GM19239 (cell line): Measurements from ENCODE around the gene ADAMTS17.

Experiments
- DNase-seq: peaks from one replicate; pipeline ENCODE4 v3.0.0; 2011; ENCODE audit warnings: low spot score; ENCODE audit not compliant: insufficient read length
- FAIRE-seq: peaks from 2 replicates; lab custom pipeline; 2011; peaks lifted over from hg19 to GRCh38; lab: Jason Lieb, UNC

The ADAMTS17 gene

GRCh38 chr15:100311833-100312476 lies 29.8 kb downstream of the ADAMTS17 start:
- no peak for DNase-seq
- no peak for FAIRE-seq

GRCh38 chr15:100311154-100311625 lies 30.6 kb downstream of the ADAMTS17 start:
- no peak for FAIRE-seq
- DNase-seq, result no peak

- FAIRE-seq (no peak), DNase-seq (no peak)
Observed at GRCh38 chr15:100310513-100311153, 31.1 kb downstream of the ADAMTS17 start.

GRCh38 chr15:100310041-100310405 lies 31.8 kb downstream of the ADAMTS17 start:
- FAIRE-seq (no peak), DNase-seq (no peak)

- DNase-seq (no peak), FAIRE-seq (no peak)
Observed at GRCh38 chr15:100309109-100310040, 32.4 kb downstream of the ADAMTS17 start.

DNA sequence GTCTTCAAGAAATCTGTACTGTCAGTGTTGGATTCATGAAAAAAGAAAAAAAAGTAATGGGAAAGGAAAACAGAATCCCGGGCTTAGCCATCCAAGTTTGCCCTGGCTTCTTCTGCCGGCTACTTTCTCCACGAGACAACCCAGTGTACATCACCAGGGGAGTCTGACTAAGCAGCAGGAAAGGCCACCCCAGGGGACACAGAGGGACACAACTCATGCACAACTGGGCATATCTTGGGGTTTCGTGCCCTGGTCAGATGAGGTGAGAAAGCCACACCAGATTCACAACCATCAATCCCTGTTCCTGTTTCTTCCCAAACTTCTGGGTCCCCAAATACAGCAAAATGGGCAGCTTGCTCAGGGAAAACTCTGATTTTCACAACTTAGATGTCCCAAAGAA lies 33.2 kb downstream of the ADAMTS17 start:
- DNase-seq (no peak), FAIRE-seq (no peak)

GRCh38 chr15:100308213-100308600 lies 33.6 kb downstream of the ADAMTS17 start:
- FAIRE-seq (no peak), DNase-seq (no peak)

- DNase-seq (no peak), FAIRE-seq (no peak)
Observed at GRCh38 chr15:100307241-100308212, 34.2 kb downstream of the ADAMTS17 start.

DNA sequence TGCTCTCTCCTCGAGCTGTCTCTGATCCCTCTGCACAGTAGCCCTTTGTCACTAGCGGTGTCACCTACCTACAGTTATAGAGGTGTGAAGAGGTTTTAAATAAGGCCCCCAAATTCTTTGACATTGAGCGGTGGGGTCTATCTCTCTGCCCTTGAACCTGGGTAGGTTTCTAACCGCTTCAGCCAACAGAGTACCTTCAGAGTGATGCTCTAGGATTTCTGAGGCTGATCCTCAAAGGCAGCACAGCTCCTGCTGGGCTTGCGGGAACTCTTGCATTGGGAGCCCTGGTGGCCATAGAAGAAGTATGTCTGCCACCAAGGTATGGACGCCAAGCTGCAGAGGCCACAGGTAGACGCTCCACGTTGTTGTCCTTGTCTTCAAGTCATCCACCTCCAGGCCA lies 35.7 kb downstream of the ADAMTS17 start:
- DNase-seq (no peak), FAIRE-seq (no peak)

- DNase-seq (peak; percentile 19), FAIRE-seq (no peak)
Observed at GRCh38 chr15:100301910-100302431, 39.8 kb downstream of the ADAMTS17 start.

GRCh38 chr15:100298257-100298656 lies 43.5 kb downstream of the ADAMTS17 start:
- no peak for FAIRE-seq

GRCh38 chr15:100297812-100298211 lies 44.0 kb downstream of the ADAMTS17 start:
- no peak for FAIRE-seq
- DNase-seq, result no peak

More at GRCh38 chr15:100298257-100298656, 43.5 kb downstream of the ADAMTS17 start:
- DNase-seq, result no peak

- FAIRE-seq (no peak), DNase-seq (no peak)
Observed at GRCh38 chr15:100295939-100296565, 45.7 kb downstream of the ADAMTS17 start.

DNA sequence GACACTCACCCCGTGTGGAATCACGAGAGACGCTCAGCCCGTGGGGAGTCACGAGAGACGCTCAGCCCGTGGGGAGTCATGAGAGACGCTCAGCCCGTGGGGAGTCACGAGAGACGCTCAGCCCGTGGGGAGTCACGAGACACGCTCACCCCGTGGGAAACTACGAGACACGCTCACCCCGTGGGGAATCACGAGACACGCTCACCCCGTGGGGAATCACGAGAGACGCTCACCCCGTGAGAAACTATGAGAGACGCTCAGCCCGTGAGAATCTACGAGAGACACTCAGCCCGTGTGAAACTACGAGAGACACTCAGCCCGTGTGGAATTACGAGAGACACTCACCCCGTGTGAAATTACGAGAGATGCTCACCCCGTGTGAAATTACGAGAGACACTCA lies 49.8 kb downstream of the ADAMTS17 start:
- no peak for DNase-seq
- FAIRE-seq, result no peak

- DNase-seq (no peak), FAIRE-seq (no peak)
Observed at GRCh38 chr15:100291106-100291505, 50.7 kb downstream of the ADAMTS17 start.

DNA sequence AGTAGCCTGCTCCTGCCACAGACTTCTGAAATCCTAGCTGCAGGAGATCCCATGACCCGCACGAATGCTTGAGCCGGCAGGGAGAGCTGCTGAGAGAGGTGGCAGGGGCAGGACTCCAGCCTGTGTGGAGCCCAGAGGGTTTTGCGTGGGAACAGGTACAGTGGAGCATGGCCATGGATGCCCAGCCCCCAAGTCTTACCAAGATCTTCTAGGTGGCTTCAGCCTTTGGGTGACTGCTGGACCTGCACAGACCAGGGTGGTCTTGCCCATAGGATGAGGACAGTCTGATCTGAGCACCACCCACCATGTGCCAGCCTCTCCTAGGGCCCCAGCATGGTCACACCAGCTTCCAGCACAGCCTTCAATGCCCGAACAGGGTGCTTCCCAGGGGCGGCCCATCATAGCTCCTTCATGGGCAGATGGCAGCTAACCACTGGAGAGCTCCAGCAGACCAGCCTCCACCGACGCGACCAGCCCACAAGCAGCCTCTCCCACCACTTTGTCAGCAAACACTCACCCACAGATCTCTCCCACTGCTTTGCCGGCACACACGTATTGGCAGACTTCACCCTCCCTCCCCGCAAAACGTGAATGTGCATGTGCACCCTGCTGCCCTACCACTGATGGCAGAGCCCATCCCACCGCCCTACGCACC lies 56.0 kb downstream of the ADAMTS17 start:
- FAIRE-seq (no peak), DNase-seq (no peak)

DNA sequence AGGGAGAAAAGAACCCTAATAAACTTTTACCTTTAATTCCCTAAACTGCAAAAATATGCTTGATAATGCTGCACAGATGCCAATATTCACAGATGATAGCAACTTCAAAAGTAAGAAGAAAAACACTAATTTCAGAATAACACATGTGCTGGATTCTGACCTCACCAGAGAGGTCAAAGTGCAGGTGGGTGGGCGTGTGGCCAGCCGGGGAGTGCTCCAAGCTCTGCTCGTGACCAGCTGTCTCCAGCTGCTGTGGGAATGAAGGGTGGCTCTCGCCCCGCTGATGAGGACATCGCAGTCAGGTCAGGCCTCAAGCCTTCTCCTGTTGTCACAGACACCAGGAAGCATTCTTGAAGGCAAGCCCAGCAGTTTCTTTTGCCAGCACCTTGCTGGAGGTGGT lies 57.1 kb downstream of the ADAMTS17 start:
- FAIRE-seq, result no peak
- no peak for DNase-seq

DNA sequence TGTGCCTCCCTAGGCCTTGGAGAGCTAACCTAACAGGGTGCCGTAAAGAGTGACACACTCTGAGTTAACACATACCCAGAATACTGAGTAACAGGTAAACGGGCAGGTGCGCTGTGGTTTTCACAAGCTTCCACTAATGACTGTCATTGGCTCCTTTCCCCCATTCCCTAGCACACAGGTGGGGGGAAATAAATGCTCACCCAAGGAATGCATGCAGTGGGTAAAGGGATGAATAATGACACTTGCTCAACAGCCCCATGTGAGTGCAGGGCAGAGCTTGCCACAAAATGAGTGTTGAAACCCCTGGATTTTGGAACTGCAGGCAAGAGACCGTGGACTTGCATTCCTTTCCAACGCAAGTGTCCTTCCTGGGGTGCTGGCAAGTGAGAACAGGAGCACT lies 57.6 kb downstream of the ADAMTS17 start:
- DNase-seq (no peak), FAIRE-seq (no peak)
